ENCODE measurements around the gene EIF5A.

The EIF5A gene

GRCh38 chr17:7317161-7317803 is 9.9 kb downstream of the EIF5A start:
- no peaks in the 10 kb centered on the region for H3K9me3 ChIP-seq
- no peak for DNase-seq
- H3K36me3 ChIP-seq, result peaks cover 42 to 75% (median 65%) of the 10 kb centered on the region in 3 donors
- TF ChIP-seq CTCF (IDR thresholded peaks at IDR 0.05), result no peak
- peaks cover 0 to 34% (median 25%) of the 10 kb centered on the region in 4 donors for H3K4me1 ChIP-seq
- intact Hi-C loops (cut with DNase I; ENCODE audit: low total_unique reads), result no loop called here
- no peak overlapping the region for H3K4me3 ChIP-seq
- no peaks in the 10 kb centered on the region for H3K27me3 ChIP-seq
- no peak overlapping the region for H3K27ac ChIP-seq

GRCh38 chr17:7318121-7318860 is 10.9 kb downstream of the EIF5A start:
- no peak overlapping the region for H3K27ac ChIP-seq
- H3K9me3 ChIP-seq, result no peaks in the 10 kb centered on the region
- no peak for TF ChIP-seq CTCF (IDR thresholded peaks at IDR 0.05)
- peaks cover 0 to 26% (median 20%) of the 10 kb centered on the region in 4 donors for H3K4me1 ChIP-seq
- DNase-seq, result no peak
- peaks cover 42 to 75% (median 65%) of the 10 kb centered on the region in 3 donors for H3K36me3 ChIP-seq
- intact Hi-C loops (cut with DNase I; ENCODE audit: low total_unique reads), result no loop called here
- no peak overlapping the region for H3K4me3 ChIP-seq
- no peaks in the 10 kb centered on the region for H3K27me3 ChIP-seq

GRCh38 chr17:7321466-7321865 is 14.0 kb downstream of the EIF5A start:
- no peak for DNase-seq
- Histone ChIP-seq H3K4me1 (no peaks in the 10 kb centered on the region), H3K27me3 (no peaks in the 10 kb centered on the region), H3K9me3 (no peaks in the 10 kb centered on the region), H3K4me3 (no peak overlapping the region), H3K36me3 (peaks cover 44 to 96% (median 80%) of the 10 kb centered on the region in 3 donors), H3K27ac (no peak overlapping the region)
- intact Hi-C loops (cut with DNase I; ENCODE audit: low total_unique reads), result no loop called here
- no peak for TF ChIP-seq CTCF (IDR thresholded peaks at IDR 0.05)

GRCh38 chr17:7322520-7323194 is 15.2 kb downstream of the EIF5A start:
- Histone ChIP-seq H3K36me3 (peaks cover 43 to 98% (median 74%) of the 10 kb centered on the region in 3 donors), H3K4me1 (peaks cover 0 to 4% (median 0%) of the 10 kb centered on the region in 4 donors), H3K4me3 (no peak overlapping the region), H3K27ac (no peak overlapping the region), H3K9me3 (no peaks in the 10 kb centered on the region), H3K27me3 (no peaks in the 10 kb centered on the region)
- no peak for TF ChIP-seq CTCF (IDR thresholded peaks at IDR 0.05)
- DNase-seq, result no peak
- intact Hi-C loops (cut with DNase I; ENCODE audit: low total_unique reads), result no loop called here

GRCh38 chr17:7323731-7324437 is 16.5 kb downstream of the EIF5A start:
- peak; percentile 74 to 75 for TF ChIP-seq CTCF (IDR thresholded peaks at IDR 0.05)
- H3K27ac ChIP-seq, result no peak overlapping the region
- no peak overlapping the region for H3K4me3 ChIP-seq
- DNase-seq, result peak in 1 of 2 donors; percentile 48
- H3K9me3 ChIP-seq, result no peaks in the 10 kb centered on the region
- intact Hi-C loops (cut with DNase I; ENCODE audit: low total_unique reads), result no loop called here
- H3K27me3 ChIP-seq, result no peaks in the 10 kb centered on the region
- peaks cover 0 to 15% (median 9%) of the 10 kb centered on the region in 4 donors for H3K4me1 ChIP-seq
- H3K36me3 ChIP-seq, result peaks cover 40 to 87% (median 61%) of the 10 kb centered on the region in 3 donors
